ENCODE measurements around the gene COQ8B. TPM values are rescaled to one million over a fixed set of nuclear protein-coding genes. Genes with fewer than 3 reads are reported as not detected.

Gene COQ8B
- total and polyA plus RNA-seq, 3 experiments from 2014 or later, result 17.3 to 25.7 (median 20.6) TPM

DNA sequence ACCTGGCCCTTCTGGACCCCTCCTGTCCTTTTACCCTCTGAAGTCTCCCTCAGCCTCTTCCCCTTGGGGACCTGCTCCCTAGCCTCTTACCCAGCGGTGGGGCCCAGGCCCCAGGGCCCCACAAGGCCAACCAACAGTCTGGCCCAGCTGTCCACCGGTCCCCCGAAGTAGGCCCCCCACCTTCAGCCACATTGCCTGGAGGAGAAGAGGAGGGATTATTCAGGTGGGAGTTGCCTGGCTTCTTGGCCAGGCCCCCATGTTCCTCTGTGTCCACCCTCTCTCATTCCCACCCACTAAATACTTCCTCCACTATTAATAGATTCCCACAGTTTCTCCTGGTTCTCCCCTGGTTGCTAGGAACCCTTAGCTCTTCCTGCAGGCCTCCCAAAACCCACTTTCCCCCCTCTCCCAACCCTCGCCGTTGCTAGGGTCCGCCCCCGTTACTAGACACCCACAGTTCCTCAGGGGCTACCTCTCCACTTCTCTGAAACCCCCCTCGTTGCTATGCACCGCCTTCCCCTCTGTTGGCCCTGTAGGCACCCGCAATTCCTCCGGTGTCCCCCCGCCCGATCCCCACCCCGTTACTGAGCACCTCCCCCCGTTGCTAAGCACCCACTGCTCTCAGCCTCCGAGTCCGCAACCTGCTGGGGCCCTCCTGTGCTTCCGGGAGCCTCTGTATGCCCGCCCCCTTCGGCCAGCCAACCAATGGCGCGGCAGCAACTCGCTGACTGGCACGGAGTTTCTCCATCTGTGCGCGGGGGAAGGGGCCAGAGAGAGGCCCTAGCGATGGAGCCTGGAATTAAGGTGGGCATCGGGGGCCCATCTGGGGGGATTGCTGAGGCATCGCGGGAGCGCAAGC is 2.0 kb downstream of the COQ8B start:
- Histone ChIP-seq H3K9me3 (ENCODE audit: low read length) (no peaks in the 10 kb centered on the region), H3K27me3 (ENCODE audit: insufficient read depth, low read length, poor library complexity, severe bottlenecking) (no peaks in the 10 kb centered on the region), H3K4me1 (ENCODE audit: insufficient read depth, low read length) (peaks cover 47% of the 10 kb centered on the region), H3K4me3 (ENCODE audit: low read length) (peak overlapping the region; percentile 99), H3K36me3 (ENCODE audit: insufficient read depth, low read length) (peaks cover 5% of the 10 kb centered on the region), H3K27ac (ENCODE audit: low read depth, low read length) (peak overlapping the region; percentile 98)
- Mint-ChIP-seq H3K27me3 (no peaks in the 10 kb centered on the region), H3K4me1 (peaks cover 52 to 69% (median 68%) of the 10 kb centered on the region in 3 donors), H3K27ac (peak overlapping the region; percentile 93 to 100 (median 98)), H3K9me3 (no peaks in the 10 kb centered on the region), H3K36me3 (peaks cover 5 to 44% (median 8%) of the 10 kb centered on the region in 3 donors), H3K4me3 (peak overlapping the region; percentile 87 to 97 (median 91))
- DNase-seq, result peak; percentile 90 to 97 (median 93)
- CTCF ChIA-PET, result interaction anchor here (1.2 kb wide), 1 partner anchor 38 kb away, joined by 3 read pairs; no protein-coding TSS in a partner anchor
- POLR2A ChIA-PET, result interaction anchor here (0.5 to 0.6 kb wide), 2 partner anchors 38 to 111 kb away, joined by 3 to 4 read pairs; no protein-coding TSS in a partner anchor

DNA sequence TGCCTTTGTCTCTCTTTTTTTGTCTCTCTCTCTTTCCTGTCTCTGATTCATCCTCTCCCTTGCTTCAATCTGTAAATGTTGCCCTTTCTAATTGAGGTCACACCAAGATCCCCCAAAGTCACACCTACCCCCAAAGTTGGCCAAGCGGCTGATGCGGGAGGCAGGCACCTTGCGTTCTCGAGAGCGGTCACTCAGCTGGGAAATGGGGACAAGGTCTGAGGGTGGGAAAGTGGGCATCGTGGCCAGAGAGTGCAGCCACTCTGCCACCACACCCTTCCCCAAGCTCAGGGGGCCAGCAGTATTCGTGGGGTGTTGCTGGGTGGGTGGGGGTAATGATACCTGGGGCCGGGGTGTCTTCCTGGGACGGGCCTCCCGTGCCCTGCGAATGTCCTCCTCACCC is 2.7 kb downstream of the COQ8B start:
- CTCF ChIA-PET, result interaction anchor here (1.2 kb wide), 2 partner anchors 39 to 40 kb away, joined by 3 read pairs; no protein-coding TSS in a partner anchor
- H3K27ac ChIP-seq (ENCODE audit: low read depth, low read length), result peak overlapping the region; percentile 98

DNA sequence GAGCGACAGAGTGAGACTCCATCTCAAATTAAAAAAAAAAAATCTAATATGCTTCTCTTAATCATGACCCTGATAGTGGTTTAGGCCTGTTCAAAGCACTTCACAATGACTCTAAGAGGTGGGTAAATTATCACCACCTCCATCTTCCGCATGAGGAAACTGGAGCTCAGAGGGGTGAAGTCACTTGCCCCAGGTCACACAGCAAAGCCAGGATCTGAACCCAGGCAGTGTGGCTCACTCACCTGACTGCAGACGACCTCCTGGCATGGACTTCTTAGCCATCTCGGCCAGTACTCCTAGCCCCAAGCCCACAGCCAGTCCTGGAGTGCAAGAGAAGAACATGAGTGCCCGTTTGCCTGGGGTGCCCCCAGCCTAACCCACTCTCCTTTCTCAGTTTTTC is 6.9 kb downstream of the COQ8B start:
- no peaks in the 10 kb centered on the region for H3K9me3 ChIP-seq (ENCODE audit: low read length)
- peaks cover 6% of the 10 kb centered on the region for H3K4me1 ChIP-seq (ENCODE audit: insufficient read depth, low read length)
- CTCF ChIA-PET, result no interaction called here
- no peaks in the 10 kb centered on the region for H3K9me3 Mint-ChIP-seq
- H3K27ac Mint-ChIP-seq, result no peak overlapping the region
- H3K27me3 Mint-ChIP-seq, result no peaks in the 10 kb centered on the region
- H3K27ac ChIP-seq (ENCODE audit: low read depth, low read length), result no peak overlapping the region
- H3K27me3 ChIP-seq (ENCODE audit: insufficient read depth, low read length, poor library complexity, severe bottlenecking), result no peaks in the 10 kb centered on the region
- H3K4me1 Mint-ChIP-seq, result peaks cover 19 to 28% (median 26%) of the 10 kb centered on the region in 3 donors
- no peak overlapping the region for H3K4me3 ChIP-seq (ENCODE audit: low read length)
- POLR2A ChIA-PET, result no interaction called here
- H3K36me3 Mint-ChIP-seq, result peaks cover 11 to 70% (median 17%) of the 10 kb centered on the region in 3 donors
- DNase-seq, result no peak
- peaks cover 11% of the 10 kb centered on the region for H3K36me3 ChIP-seq (ENCODE audit: insufficient read depth, low read length)
- H3K4me3 Mint-ChIP-seq, result peak overlapping the region in 1 of 7 donors; percentile 48

More for the DNA sequence above, 2.7 kb downstream of the COQ8B start:
- peak overlapping the region; percentile 99 for H3K4me3 ChIP-seq (ENCODE audit: low read length)
- peak overlapping the region; percentile 93 to 100 (median 98) for H3K27ac Mint-ChIP-seq
- POLR2A ChIA-PET, result interaction anchor here (0.5 to 0.6 kb wide), 3 partner anchors 20 to 51 kb away, joined by 4 read pairs; no protein-coding TSS in a partner anchor
- H3K4me1 ChIP-seq (ENCODE audit: insufficient read depth, low read length), result peaks cover 39% of the 10 kb centered on the region
- H3K36me3 ChIP-seq (ENCODE audit: insufficient read depth, low read length), result peaks cover 5% of the 10 kb centered on the region
- no peaks in the 10 kb centered on the region for H3K9me3 Mint-ChIP-seq
- H3K36me3 Mint-ChIP-seq, result peaks cover 7 to 50% (median 13%) of the 10 kb centered on the region in 3 donors
- H3K9me3 ChIP-seq (ENCODE audit: low read length), result no peaks in the 10 kb centered on the region
- no peaks in the 10 kb centered on the region for H3K27me3 ChIP-seq (ENCODE audit: insufficient read depth, low read length, poor library complexity, severe bottlenecking)
- no peaks in the 10 kb centered on the region for H3K27me3 Mint-ChIP-seq
- DNase-seq, result no peak
- H3K4me1 Mint-ChIP-seq, result peaks cover 47 to 63% (median 61%) of the 10 kb centered on the region in 3 donors
- H3K4me3 Mint-ChIP-seq, result peak overlapping the region; percentile 72 to 97 (median 79)

DNA sequence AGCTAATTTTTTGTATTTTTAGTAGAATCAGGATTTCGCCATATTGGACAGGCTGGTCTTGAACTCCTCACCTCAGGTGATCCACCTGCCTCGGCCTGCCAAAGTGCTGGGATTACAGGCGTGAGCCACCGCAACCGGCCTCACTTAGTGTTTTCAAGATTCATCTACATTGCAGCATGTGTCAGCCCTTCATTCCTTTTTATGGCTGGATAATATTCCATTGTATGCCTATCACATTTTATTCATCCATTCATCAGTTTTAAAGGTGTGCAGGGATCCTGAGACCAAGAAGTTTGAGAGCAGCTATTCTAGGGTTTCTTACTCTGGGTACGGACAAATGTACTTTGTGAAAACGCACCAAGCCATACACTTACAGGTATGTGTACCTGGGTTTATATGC is 9.1 kb downstream of the COQ8B start:
- no peaks in the 10 kb centered on the region for H3K27me3 ChIP-seq (ENCODE audit: insufficient read depth, low read length, poor library complexity, severe bottlenecking)
- H3K4me1 ChIP-seq (ENCODE audit: insufficient read depth, low read length), result no peaks in the 10 kb centered on the region
- H3K36me3 ChIP-seq (ENCODE audit: insufficient read depth, low read length), result peaks cover 14% of the 10 kb centered on the region
- no peak overlapping the region for H3K4me3 Mint-ChIP-seq
- H3K36me3 Mint-ChIP-seq, result peaks cover 18 to 79% (median 22%) of the 10 kb centered on the region in 3 donors
- no peaks in the 10 kb centered on the region for H3K9me3 ChIP-seq (ENCODE audit: low read length)
- POLR2A ChIA-PET, result interaction anchor here (0.6 kb wide), 1 partner anchor 421 kb away, joined by 5 read pairs; no protein-coding TSS in a partner anchor
- CTCF ChIA-PET, result interaction anchor here (1.0 to 1.1 kb wide), 2 partner anchors 43 to 44 kb away, joined by 3 to 4 read pairs; partner anchors contain the start of gene ACTMAP
- peaks cover 8 to 15% (median 13%) of the 10 kb centered on the region in 3 donors for H3K4me1 Mint-ChIP-seq
- H3K27ac Mint-ChIP-seq, result peak overlapping the region in 1 of 8 donors; percentile 46
- H3K27me3 Mint-ChIP-seq, result no peaks in the 10 kb centered on the region
- no peak for DNase-seq
- H3K27ac ChIP-seq (ENCODE audit: low read depth, low read length), result no peak overlapping the region
- no peaks in the 10 kb centered on the region for H3K9me3 Mint-ChIP-seq
- H3K4me3 ChIP-seq (ENCODE audit: low read length), result no peak overlapping the region

DNA sequence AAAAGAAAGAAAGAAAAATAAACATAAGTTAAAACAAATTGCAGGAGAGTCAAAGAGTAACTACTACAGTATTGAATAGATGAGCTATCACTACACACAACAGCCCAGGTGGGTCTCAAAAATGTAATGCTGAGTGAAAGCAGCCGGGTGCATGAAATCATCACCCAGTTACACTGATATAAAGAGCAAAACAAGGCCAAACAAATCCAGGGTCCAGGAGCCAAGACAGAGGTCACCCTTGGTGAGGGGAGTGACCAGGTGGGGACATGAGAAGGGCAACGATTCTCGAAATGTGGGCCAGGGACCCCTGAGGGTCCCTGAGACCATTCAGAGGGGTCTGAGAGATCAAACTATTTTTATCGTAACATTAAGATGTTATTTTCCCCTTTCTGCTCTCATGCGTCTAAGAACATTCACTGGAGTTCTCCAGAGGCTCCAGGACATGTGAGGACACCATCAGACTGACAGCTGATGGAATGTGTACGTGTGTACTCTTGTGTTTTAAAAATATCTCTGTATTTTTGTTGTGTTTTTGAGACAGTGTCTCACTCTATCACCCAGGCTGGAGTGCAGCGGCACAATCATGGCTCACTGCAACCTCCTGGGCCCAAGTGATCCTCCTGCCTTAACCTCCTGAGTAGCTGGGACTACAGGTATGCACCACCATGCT is 10.6 kb downstream of the COQ8B start:
- H3K27me3 Mint-ChIP-seq, result no peaks in the 10 kb centered on the region
- Histone ChIP-seq H3K4me3 (ENCODE audit: low read length) (no peak overlapping the region), H3K27me3 (ENCODE audit: insufficient read depth, low read length, poor library complexity, severe bottlenecking) (no peaks in the 10 kb centered on the region), H3K9me3 (ENCODE audit: low read length) (no peaks in the 10 kb centered on the region), H3K27ac (ENCODE audit: low read depth, low read length) (no peak overlapping the region), H3K36me3 (ENCODE audit: insufficient read depth, low read length) (peaks cover 10% of the 10 kb centered on the region), H3K4me1 (ENCODE audit: insufficient read depth, low read length) (no peaks in the 10 kb centered on the region)
- no peak overlapping the region for H3K4me3 Mint-ChIP-seq
- no peaks in the 10 kb centered on the region for H3K9me3 Mint-ChIP-seq
- POLR2A ChIA-PET, result no interaction called here
- DNase-seq, result no peak
- CTCF ChIA-PET, result no interaction called here
- peaks cover 17 to 81% (median 20%) of the 10 kb centered on the region in 3 donors for H3K36me3 Mint-ChIP-seq
- peak overlapping the region in 1 of 8 donors; percentile 73 for H3K27ac Mint-ChIP-seq
- peaks cover 3 to 4% (median 4%) of the 10 kb centered on the region in 3 donors for H3K4me1 Mint-ChIP-seq

DNA sequence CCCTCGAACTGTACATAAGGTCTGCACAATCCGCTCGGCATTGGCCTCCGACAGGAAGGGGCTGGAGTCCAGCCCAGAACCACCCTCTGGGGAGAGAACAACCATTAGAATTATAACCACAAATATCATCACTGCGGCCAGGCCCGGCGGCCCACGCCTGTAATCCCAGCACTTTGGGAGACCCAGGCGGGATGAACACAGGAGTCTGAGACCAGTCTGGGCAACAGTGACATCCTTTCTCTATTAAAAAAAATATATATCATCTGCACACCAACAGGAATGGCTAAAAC is 11.4 kb downstream of the COQ8B start:
- DNase-seq, result no peak
- Histone ChIP-seq H3K27me3 (ENCODE audit: insufficient read depth, low read length, poor library complexity, severe bottlenecking) (no peaks in the 10 kb centered on the region), H3K27ac (ENCODE audit: low read depth, low read length) (no peak overlapping the region), H3K4me1 (ENCODE audit: insufficient read depth, low read length) (no peaks in the 10 kb centered on the region), H3K4me3 (ENCODE audit: low read length) (no peak overlapping the region), H3K36me3 (ENCODE audit: insufficient read depth, low read length) (peaks cover 10% of the 10 kb centered on the region), H3K9me3 (ENCODE audit: low read length) (no peaks in the 10 kb centered on the region)
- CTCF ChIA-PET, result no interaction called here
- H3K4me1 Mint-ChIP-seq, result peaks cover under 1 to 3% (median 1%) of the 10 kb centered on the region in 3 donors
- POLR2A ChIA-PET, result no interaction called here
- peaks cover 17 to 81% (median 22%) of the 10 kb centered on the region in 3 donors for H3K36me3 Mint-ChIP-seq
- H3K27ac Mint-ChIP-seq, result no peak overlapping the region
- H3K27me3 Mint-ChIP-seq, result no peaks in the 10 kb centered on the region
- H3K4me3 Mint-ChIP-seq, result no peak overlapping the region
- no peaks in the 10 kb centered on the region for H3K9me3 Mint-ChIP-seq

DNA sequence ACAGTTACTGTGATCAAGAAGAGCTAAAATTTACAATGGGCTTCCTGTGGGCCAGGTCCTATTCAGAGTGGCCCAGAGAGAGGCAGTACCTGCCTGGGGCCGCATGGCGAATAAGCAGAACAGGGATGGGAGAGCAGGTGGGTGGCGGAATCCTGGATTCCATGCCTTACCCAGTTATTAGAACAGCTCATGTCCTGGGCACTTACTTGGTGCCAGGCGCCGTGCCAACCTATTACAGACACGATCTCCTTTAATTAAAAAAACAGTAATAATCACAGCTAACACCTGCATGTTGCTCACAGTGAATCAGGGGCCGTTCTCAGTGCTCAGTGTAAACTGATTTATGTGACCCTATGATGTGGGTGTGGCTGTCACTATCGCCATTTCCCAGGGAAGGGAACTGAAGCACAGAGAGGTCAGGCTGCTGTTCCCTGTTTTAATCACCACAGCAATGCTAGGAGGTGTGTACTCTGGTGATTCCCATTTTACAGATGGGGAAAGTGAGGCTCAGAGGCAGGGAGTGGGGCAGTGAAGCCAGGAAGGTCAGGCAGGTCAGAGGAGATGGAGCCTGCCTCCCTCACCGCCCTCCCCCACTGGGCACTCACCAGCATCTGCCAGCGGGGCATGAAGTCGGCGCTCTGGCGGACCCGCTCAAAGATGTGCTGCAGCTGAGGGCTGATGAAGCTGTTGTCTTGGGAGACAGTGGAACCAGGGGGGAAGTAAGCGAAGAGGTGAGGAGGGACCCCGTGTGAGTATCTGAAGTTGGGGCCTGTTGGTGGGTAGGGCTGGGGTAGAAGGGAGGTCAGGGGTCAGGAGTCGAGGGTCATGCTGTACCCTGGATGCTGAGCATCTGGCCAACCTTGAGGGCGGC is 12.0 kb downstream of the COQ8B start:
- peaks cover 0 to 3% (median 1%) of the 10 kb centered on the region in 3 donors for H3K4me1 Mint-ChIP-seq
- Histone ChIP-seq H3K4me1 (ENCODE audit: insufficient read depth, low read length) (no peaks in the 10 kb centered on the region), H3K27me3 (ENCODE audit: insufficient read depth, low read length, poor library complexity, severe bottlenecking) (no peaks in the 10 kb centered on the region), H3K27ac (ENCODE audit: low read depth, low read length) (no peak overlapping the region), H3K36me3 (ENCODE audit: insufficient read depth, low read length) (peaks cover 10% of the 10 kb centered on the region), H3K9me3 (ENCODE audit: low read length) (no peaks in the 10 kb centered on the region), H3K4me3 (ENCODE audit: low read length) (no peak overlapping the region)
- peaks cover 17 to 80% (median 22%) of the 10 kb centered on the region in 3 donors for H3K36me3 Mint-ChIP-seq
- H3K9me3 Mint-ChIP-seq, result no peaks in the 10 kb centered on the region
- H3K4me3 Mint-ChIP-seq, result no peak overlapping the region
- H3K27ac Mint-ChIP-seq, result peak overlapping the region in 2 of 8 donors; percentile 21 to 79
- no peak for DNase-seq
- no peaks in the 10 kb centered on the region for H3K27me3 Mint-ChIP-seq
- CTCF ChIA-PET, result no interaction called here
- POLR2A ChIA-PET, result no interaction called here
